Stomach (tissue), 9 donors: ENCODE measurements around the gene CHAT. TPM values are rescaled to one million over a fixed set of nuclear protein-coding genes. Genes with fewer than 3 reads are reported as not detected.
A peak's percentile ranks its signal among the peaks of the same experiment; 100 is the strongest.

ENCODE experiments used
- DNase-seq, 2 donors: peaks; one replicate each; pipeline versions ENCODE4 v3.0.0 to v3.0.0-alpha.2; 2013 to 2019
- H3K27ac ChIP-seq, 5 donors: fragments of 200-600 bp in 4 of 5; sonication (generic) in 4 of 5; one replicate each; pipeline ENCODE4 v1.5.1; 2013 to 2019; ENCODE audit warnings: mild to moderate bottlenecking in 1 of 5, moderate library complexity in 1 of 5
- H3K27me3 ChIP-seq, 3 donors: fragments of 200-600 bp; sonication (generic); one replicate each; pipeline ENCODE4 v1.5.1; 2017 to 2019; ENCODE audit warnings: mixed run types in 1 of 3
- H3K36me3 ChIP-seq, 4 donors: fragments of 200-600 bp; sonication (generic); 1 replicate in 3 of 4; 2 replicates in 1 of 4; pipeline ENCODE4 v1.5.1; 2016 to 2019
- H3K4me1 ChIP-seq, 4 donors: fragments of 200-600 bp; sonication (generic); one replicate each; pipeline ENCODE4 v1.5.1; 2016 to 2019
- H3K4me3 ChIP-seq, 4 donors: fragments of 200-600 bp; sonication (generic) in 3 of 4; one replicate each; pipeline ENCODE4 v1.5.1; 2016 to 2019; ENCODE audit warnings: mild to moderate bottlenecking in 1 of 4
- H3K9me3 ChIP-seq, 4 donors: fragments of 200-600 bp; sonication (generic); one replicate each; pipeline ENCODE4 v1.5.1; 2016 to 2019
- EP300 ChIP-seq: sonication (generic); formaldehyde crosslinking; IDR thresholded peaks from one replicate; pipeline ENCODE4 v1.6.1; 2017; ENCODE audit warnings: antibody characterized with exemption
- POLR2A ChIP-seq, 4 donors: fragments of 450-650 bp; IDR thresholded peaks; one replicate each; pipeline ENCODE4 v1.6.1; 2016; ENCODE audit warnings: antibody characterized with exemption in 4 of 4, control low read depth in 2 of 4, mild to moderate bottlenecking in 1 of 4, moderate library complexity in 1 of 4
- POLR2AphosphoS5 ChIP-seq, 3 donors: sonication (generic); formaldehyde crosslinking; IDR thresholded peaks; one replicate each; pipeline ENCODE4 v1.6.1; 2016; ENCODE audit warnings: antibody characterized with exemption in 3 of 3
- WGBS, 5 donors: extraction: QIAGEN DNeasy Blood & Tissue Kit in 3 of 5; methylation state at CpG; one replicate each; pipeline versions ENCODE4 v1.1.5 to v1.1.7; 2013 to 2018; 5-methylcytosine and 5-hydroxymethylcytosine counted together
- intact Hi-C: fragments of 100-400 bp; cut with DNase I; formaldehyde crosslinking; loops from one replicate; pipeline ENCODE4 v1.15.1; 2023; ENCODE audit warnings: low total_unique reads
- polyA plus RNA-seq, 3 donors: library from polyadenylated mRNA; stranded (reverse); fragments of 200-250 nt; gene quantifications; one replicate each; pipeline ENCODE4 v1.2.3, GENCODE V29; 2013
- total RNA-seq, 5 donors: library from RNA; depleted of rRNA; stranded (reverse); fragments of >200 nt; gene quantifications; one replicate each; pipeline versions ENCODE4 v1.1.0 to v1.2.3, GENCODE V29; 2014 to 2016
- TF ChIP-seq, protein P1 (sequence below), 7 experiments: fragments of 450-650 bp in 4 of 7; fragments of 200-600 bp in 3 of 7; sonication (generic) in 3 of 7; IDR thresholded peaks; one replicate each; pipeline ENCODE4 v1.5.1; 2016 to 2019; ENCODE audit warnings: antibody characterized with exemption in 7 of 7, control low read depth in 2 of 7, mild to moderate bottlenecking in 1 of 7
- donor health status: healthy with polysubstance abuse.
- donor health status: Bipolar disorder and iron deficiency.
- donor health status: healthy.

The CHAT gene
- total and polyA plus RNA-seq, 8 donors: 8.7 TPM; not detected in 7

DNA sequence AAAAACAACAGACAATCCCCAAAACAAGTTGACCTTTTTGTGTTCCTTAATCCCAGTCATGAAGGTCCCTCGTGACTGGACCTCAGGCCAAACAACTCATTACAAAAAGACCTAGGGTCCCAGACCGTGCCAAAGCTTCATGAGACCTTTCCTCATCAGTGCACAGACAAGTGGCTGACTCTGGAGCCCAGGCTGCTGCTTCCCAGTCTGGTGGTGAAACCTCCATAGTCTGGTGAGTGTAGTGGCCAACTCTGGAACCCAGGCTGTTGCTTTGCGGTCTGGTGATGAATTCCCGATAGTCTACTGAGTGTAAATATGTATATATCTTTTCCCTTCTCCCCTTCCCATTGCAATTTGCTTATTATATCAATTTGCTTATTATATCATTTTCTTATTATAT is 25.9 kb upstream of the CHAT start:
- no peak overlapping the region for H3K27ac ChIP-seq
- no peaks in the 10 kb centered on the region for H3K36me3 ChIP-seq
- peaks cover 0 to 21% (median 0%) of the 10 kb centered on the region in 3 donors for H3K27me3 ChIP-seq
- DNase-seq: no peak
- TF ChIP-seq, protein P1, sequence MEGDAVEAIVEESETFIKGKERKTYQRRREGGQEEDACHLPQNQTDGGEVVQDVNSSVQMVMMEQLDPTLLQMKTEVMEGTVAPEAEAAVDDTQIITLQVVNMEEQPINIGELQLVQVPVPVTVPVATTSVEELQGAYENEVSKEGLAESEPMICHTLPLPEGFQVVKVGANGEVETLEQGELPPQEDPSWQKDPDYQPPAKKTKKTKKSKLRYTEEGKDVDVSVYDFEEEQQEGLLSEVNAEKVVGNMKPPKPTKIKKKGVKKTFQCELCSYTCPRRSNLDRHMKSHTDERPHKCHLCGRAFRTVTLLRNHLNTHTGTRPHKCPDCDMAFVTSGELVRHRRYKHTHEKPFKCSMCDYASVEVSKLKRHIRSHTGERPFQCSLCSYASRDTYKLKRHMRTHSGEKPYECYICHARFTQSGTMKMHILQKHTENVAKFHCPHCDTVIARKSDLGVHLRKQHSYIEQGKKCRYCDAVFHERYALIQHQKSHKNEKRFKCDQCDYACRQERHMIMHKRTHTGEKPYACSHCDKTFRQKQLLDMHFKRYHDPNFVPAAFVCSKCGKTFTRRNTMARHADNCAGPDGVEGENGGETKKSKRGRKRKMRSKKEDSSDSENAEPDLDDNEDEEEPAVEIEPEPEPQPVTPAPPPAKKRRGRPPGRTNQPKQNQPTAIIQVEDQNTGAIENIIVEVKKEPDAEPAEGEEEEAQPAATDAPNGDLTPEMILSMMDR (IDR thresholded peaks at IDR 0.05): no peak
- TF ChIP-seq POLR2AphosphoS5 (IDR thresholded peaks at IDR 0.05) (no peak), POLR2A (IDR thresholded peaks at IDR 0.05) (no peak), EP300 (no peak)
- no peaks in the 10 kb centered on the region for H3K9me3 ChIP-seq
- 68 to 85% (median 76%) methylated on average over 4 of the region's 4 CpGs for WGBS, 5 donors
- intact Hi-C loops: no loop called here
- H3K4me3 ChIP-seq: no peak overlapping the region
- no peaks in the 10 kb centered on the region for H3K4me1 ChIP-seq

GRCh38 chr10:49592726-49593563 is 20.9 kb upstream of the CHAT start:
- peak; percentile 56 to 77 for DNase-seq
- no peak overlapping the region for H3K27ac ChIP-seq
- WGBS, 5 donors: 35 to 45% (median 37%) methylated on average over 9 of the region's 9 CpGs
- no peaks in the 10 kb centered on the region for H3K4me1 ChIP-seq
- intact Hi-C loops: no loop called here
- no peaks in the 10 kb centered on the region for H3K9me3 ChIP-seq
- H3K4me3 ChIP-seq: no peak overlapping the region
- peaks cover 0 to 49% (median 0%) of the 10 kb centered on the region in 3 donors for H3K27me3 ChIP-seq
- no peaks in the 10 kb centered on the region for H3K36me3 ChIP-seq
- no peak for TF ChIP-seq POLR2AphosphoS5 (IDR thresholded peaks at IDR 0.05)
- TF ChIP-seq, protein P1 (IDR thresholded peaks at IDR 0.05): peak in 4 of 7 experiments; percentile 60 to 89 (median 76)

DNA sequence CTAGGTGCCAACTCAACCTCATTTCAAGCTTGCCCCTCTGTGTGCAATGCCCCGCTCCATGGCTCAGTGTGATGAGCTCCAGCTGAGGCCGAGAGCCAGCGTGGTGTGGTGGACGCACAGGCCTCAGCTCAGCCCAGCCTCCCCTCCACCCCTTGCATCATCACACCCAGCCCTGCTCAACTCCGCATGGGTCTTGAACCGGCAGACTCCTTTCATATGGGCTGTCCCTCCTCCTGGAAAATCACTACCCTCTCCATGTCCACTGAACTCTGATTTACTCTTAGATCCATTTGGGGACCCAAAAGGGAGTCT is 20.3 kb upstream of the CHAT start:
- H3K27ac ChIP-seq: no peak overlapping the region
- TF ChIP-seq POLR2A (IDR thresholded peaks at IDR 0.05) (no peak), EP300 (no peak), POLR2AphosphoS5 (IDR thresholded peaks at IDR 0.05) (no peak)
- TF ChIP-seq, protein P1 (IDR thresholded peaks at IDR 0.05): no peak
- peaks cover 0 to 51% (median 0%) of the 10 kb centered on the region in 3 donors for H3K27me3 ChIP-seq
- H3K9me3 ChIP-seq: no peaks in the 10 kb centered on the region
- intact Hi-C loops: no loop called here
- DNase-seq: no peak
- H3K4me3 ChIP-seq: no peak overlapping the region
- no peaks in the 10 kb centered on the region for H3K4me1 ChIP-seq
- 80 to 93% (median 87%) methylated on average over 6 of the region's 6 CpGs for WGBS, 5 donors
- no peaks in the 10 kb centered on the region for H3K36me3 ChIP-seq

DNA sequence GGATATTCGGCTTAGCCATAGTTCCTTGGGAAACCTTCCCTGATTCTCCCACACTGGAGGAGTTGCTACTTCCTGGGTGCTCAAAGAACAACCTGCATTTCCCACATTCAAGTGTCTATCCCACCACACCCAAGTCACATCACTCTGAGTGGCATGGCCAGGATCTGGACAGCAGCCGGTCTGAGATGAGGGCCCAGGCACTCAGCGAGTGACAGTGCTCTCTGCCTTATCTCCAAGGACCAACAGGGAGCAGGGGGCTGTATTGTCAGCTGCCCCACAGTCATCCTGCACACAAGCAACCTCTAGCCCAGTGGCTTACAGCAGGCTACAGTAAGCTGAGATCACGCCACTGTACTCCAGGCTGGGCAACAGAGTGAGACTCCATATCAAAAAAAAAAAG is 19.8 kb upstream of the CHAT start:
- Histone ChIP-seq H3K27me3 (peaks cover 0 to 54% (median 0%) of the 10 kb centered on the region in 3 donors), H3K36me3 (no peaks in the 10 kb centered on the region), H3K9me3 (no peaks in the 10 kb centered on the region), H3K4me3 (no peak overlapping the region), H3K4me1 (no peaks in the 10 kb centered on the region), H3K27ac (no peak overlapping the region)
- TF ChIP-seq POLR2A (IDR thresholded peaks at IDR 0.05) (no peak), POLR2AphosphoS5 (IDR thresholded peaks at IDR 0.05) (no peak), EP300 (no peak)
- TF ChIP-seq, protein P1 (IDR thresholded peaks at IDR 0.05): no peak
- 55 to 70% (median 65%) methylated on average over 4 of the region's 4 CpGs for WGBS, 5 donors
- no peak for DNase-seq
- intact Hi-C loops: no loop called here
